Retinal pigment epithelial cell (primary cell): ENCODE measurements around the gene RNF20.

Source experiments
- DNase-seq: peaks from one replicate; pipeline ENCODE4 v3.0.0-alpha.2; 2010; ENCODE audit warnings: low read depth
- H3K4me3 ChIP-seq: 2 replicates; pipeline ENCODE4 v1.5.1; 2011; ENCODE audit warnings: mild to moderate bottlenecking, low read length, control low read depth, moderate library complexity
- CTCF ChIP-seq: conservative IDR thresholded peaks from 2 replicates; pipeline ENCODE4 v1.5.1; 2011; ENCODE audit warnings: low read depth, low read length, control low read depth, inconsistent platforms

RNF20 gene

GRCh38 chr9:101571114-101571513 lies 37.5 kb downstream of the RNF20 start:
- no peak for TF ChIP-seq CTCF
- H3K4me3 ChIP-seq = no peak overlapping the region
- no peak for DNase-seq

GRCh38 chr9:101572316-101572715 lies 38.7 kb downstream of the RNF20 start:
- no peak for TF ChIP-seq CTCF
- no peak for DNase-seq

GRCh38 chr9:101574731-101575333 lies 41.2 kb downstream of the RNF20 start:
- no peak overlapping the region for H3K4me3 ChIP-seq
- TF ChIP-seq CTCF = no peak
- no peak for DNase-seq

More at GRCh38 chr9:101572316-101572715, 38.7 kb downstream of the RNF20 start:
- H3K4me3 ChIP-seq = no peak overlapping the region

GRCh38 chr9:101578378-101578777 lies 44.7 kb downstream of the RNF20 start:
- no peak for TF ChIP-seq CTCF
- no peak overlapping the region for H3K4me3 ChIP-seq
- DNase-seq = no peak

- no peak for DNase-seq
- TF ChIP-seq CTCF = no peak
- H3K4me3 ChIP-seq = no peak overlapping the region
Measured at GRCh38 chr9:101579711-101580545, 46.3 kb downstream of the RNF20 start.

- no peak for DNase-seq
- no peak for TF ChIP-seq CTCF
- H3K4me3 ChIP-seq = no peak overlapping the region
Measured at GRCh38 chr9:101582553-101582952, 48.9 kb downstream of the RNF20 start.

- no peak overlapping the region for H3K4me3 ChIP-seq
- no peak for DNase-seq
Measured at GRCh38 chr9:101585740-101586139, 52.1 kb downstream of the RNF20 start.

More at GRCh38 chr9:101585740-101586139, 52.1 kb downstream of the RNF20 start:
- TF ChIP-seq CTCF = no peak
